Measurements from ENCODE around the gene ODF2L.

The ODF2L gene

GRCh38 chr1:86370601-86371022 is 25.5 kb downstream of the ODF2L start:
- no peak overlapping the region for H3K4me3 ChIP-seq (ENCODE audit: severe bottlenecking)
- ATAC-seq (ENCODE audit: low read depth) (no peak), DNase-seq (ENCODE audit: low spot score) (no peak)
- H3K27me3 ChIP-seq (ENCODE audit: insufficient read depth, poor library complexity, severe bottlenecking) = no peaks in the 10 kb centered on the region
- H3K9me3 ChIP-seq (ENCODE audit: severe bottlenecking) = no peaks in the 10 kb centered on the region
- peaks cover 37% of the 10 kb centered on the region for H3K36me3 ChIP-seq (ENCODE audit: low read depth)
- no peak for TF ChIP-seq CTCF (IDR thresholded peaks at IDR 0.05; ENCODE audit: poor library complexity, severe bottlenecking)
- H3K4me1 ChIP-seq (ENCODE audit: insufficient read depth, poor library complexity, severe bottlenecking) = no peaks in the 10 kb centered on the region
- H3K27ac ChIP-seq (ENCODE audit: poor library complexity, severe bottlenecking) = no peak overlapping the region

GRCh38 chr1:86365896-86366295 is 30.2 kb downstream of the ODF2L start:
- ATAC-seq (ENCODE audit: low read depth) (no peak), DNase-seq (ENCODE audit: low spot score) (no peak)
- no peak overlapping the region for H3K27ac ChIP-seq (ENCODE audit: poor library complexity, severe bottlenecking)
- no peak for TF ChIP-seq CTCF (IDR thresholded peaks at IDR 0.05; ENCODE audit: poor library complexity, severe bottlenecking)
- H3K4me3 ChIP-seq (ENCODE audit: severe bottlenecking) = no peak overlapping the region
- H3K36me3 ChIP-seq (ENCODE audit: low read depth) = peaks cover 10% of the 10 kb centered on the region
- H3K4me1 ChIP-seq (ENCODE audit: insufficient read depth, poor library complexity, severe bottlenecking) = no peaks in the 10 kb centered on the region
- no peaks in the 10 kb centered on the region for H3K9me3 ChIP-seq (ENCODE audit: severe bottlenecking)
- no peaks in the 10 kb centered on the region for H3K27me3 ChIP-seq (ENCODE audit: insufficient read depth, poor library complexity, severe bottlenecking)

- no peaks in the 10 kb centered on the region for H3K9me3 ChIP-seq (ENCODE audit: severe bottlenecking)
- no peak for TF ChIP-seq CTCF (IDR thresholded peaks at IDR 0.05; ENCODE audit: poor library complexity, severe bottlenecking)
- H3K4me3 ChIP-seq (ENCODE audit: severe bottlenecking) = no peak overlapping the region
- no peak for ATAC-seq (ENCODE audit: low read depth)
- no peak overlapping the region for H3K27ac ChIP-seq (ENCODE audit: poor library complexity, severe bottlenecking)
- H3K36me3 ChIP-seq (ENCODE audit: low read depth) = peaks cover 19% of the 10 kb centered on the region
- H3K27me3 ChIP-seq (ENCODE audit: insufficient read depth, poor library complexity, severe bottlenecking) = no peaks in the 10 kb centered on the region
- no peak for DNase-seq (ENCODE audit: low spot score)
- H3K4me1 ChIP-seq (ENCODE audit: insufficient read depth, poor library complexity, severe bottlenecking) = no peaks in the 10 kb centered on the region
Measured at GRCh38 chr1:86362807-86363206, 33.3 kb downstream of the ODF2L start.

GRCh38 chr1:86357796-86358195 is 38.3 kb downstream of the ODF2L start:
- no peak for ATAC-seq (ENCODE audit: low read depth)
- Histone ChIP-seq H3K36me3 (ENCODE audit: low read depth) (peaks cover 63% of the 10 kb centered on the region), H3K27me3 (ENCODE audit: insufficient read depth, poor library complexity, severe bottlenecking) (no peaks in the 10 kb centered on the region), H3K4me3 (ENCODE audit: severe bottlenecking) (no peak overlapping the region), H3K9me3 (ENCODE audit: severe bottlenecking) (no peaks in the 10 kb centered on the region), H3K27ac (ENCODE audit: poor library complexity, severe bottlenecking) (no peak overlapping the region), H3K4me1 (ENCODE audit: insufficient read depth, poor library complexity, severe bottlenecking) (no peaks in the 10 kb centered on the region)
- TF ChIP-seq CTCF (IDR thresholded peaks at IDR 0.05; ENCODE audit: poor library complexity, severe bottlenecking) = no peak
- no peak for DNase-seq (ENCODE audit: low spot score)

- H3K4me3 ChIP-seq (ENCODE audit: severe bottlenecking) = no peak overlapping the region
- H3K27ac ChIP-seq (ENCODE audit: poor library complexity, severe bottlenecking) = no peak overlapping the region
- ATAC-seq (ENCODE audit: low read depth) (no peak), DNase-seq (ENCODE audit: low spot score) (no peak)
- peaks cover 76% of the 10 kb centered on the region for H3K36me3 ChIP-seq (ENCODE audit: low read depth)
- H3K4me1 ChIP-seq (ENCODE audit: insufficient read depth, poor library complexity, severe bottlenecking) = no peaks in the 10 kb centered on the region
- peak; percentile 20 for TF ChIP-seq CTCF (IDR thresholded peaks at IDR 0.05; ENCODE audit: poor library complexity, severe bottlenecking)
- H3K9me3 ChIP-seq (ENCODE audit: severe bottlenecking) = no peaks in the 10 kb centered on the region
- no peaks in the 10 kb centered on the region for H3K27me3 ChIP-seq (ENCODE audit: insufficient read depth, poor library complexity, severe bottlenecking)
Measured at GRCh38 chr1:86356247-86356646, 39.9 kb downstream of the ODF2L start.

Measured in RWPE2 (cell line).